Adipose tissue (tissue), 3 donors: ENCODE data around the gene MPPED1. TPM values are rescaled to one million over a fixed set of nuclear protein-coding genes. Genes with fewer than 3 reads are reported as not detected.

Experiments used
- H3K27ac ChIP-seq: one replicate; pipeline ENCODE4 v1.5.1; 2013; ENCODE audit warnings: low read depth, low read length
- WGBS, 3 donors: extraction: QIAGEN DNeasy Blood & Tissue Kit; methylation state at CpG; one replicate each; pipeline ENCODE4 v1.1.7; 2013; 5-methylcytosine and 5-hydroxymethylcytosine counted together
- polyA plus RNA-seq, 3 donors: library from polyadenylated mRNA; stranded (reverse); fragments of 200-250 nt; gene quantifications; one replicate each; pipeline ENCODE4 v1.2.3, GENCODE V29; 2013
- donor health status: healthy with polysubstance abuse.
- donor health status: Bipolar disorder and iron deficiency.
- donor health status: healthy.

Gene MPPED1
- polyA plus RNA-seq, 3 donors, result 0.16 TPM; not detected in 2

- H3K27ac ChIP-seq, result no peak overlapping the region
- WGBS, 3 donors, result 77 to 80% (median 77%) methylated on average over 12 of the region's 12 CpGs
Observed at GRCh38 chr22:43406186-43406790, 5.5 kb upstream of the MPPED1 start.

- 54 to 73% (median 68%) methylated on average over 4 of the region's 4 CpGs for WGBS, 3 donors
Observed at GRCh38 chr22:43407591-43407990, 4.2 kb upstream of the MPPED1 start.

GRCh38 chr22:43408009-43408408 lies 3.8 kb upstream of the MPPED1 start:
- H3K27ac ChIP-seq, result no peak overlapping the region
- WGBS, 3 donors, result 74 to 79% (median 78%) methylated on average over 2 of the region's 2 CpGs

More at GRCh38 chr22:43407591-43407990, 4.2 kb upstream of the MPPED1 start:
- no peak overlapping the region for H3K27ac ChIP-seq

- 80 to 86% (median 82%) methylated on average over 8 of the region's 8 CpGs for WGBS, 3 donors
- no peak overlapping the region for H3K27ac ChIP-seq
Observed at GRCh38 chr22:43409046-43409445, 2.8 kb upstream of the MPPED1 start.

- no peak overlapping the region for H3K27ac ChIP-seq
- 56 to 62% (median 57%) methylated on average over 4 of the region's 4 CpGs for WGBS, 3 donors
Observed at GRCh38 chr22:43409800-43410199, 2.0 kb upstream of the MPPED1 start.

GRCh38 chr22:43411040-43411868 lies 560 bp upstream of the MPPED1 start:
- no peak overlapping the region for H3K27ac ChIP-seq
- 11 to 18% (median 12%) methylated on average over 37 to 81 of the region's 83 CpGs for WGBS, 3 donors

- 44 to 62% (median 58%) methylated on average over 26 of the region's 26 CpGs for WGBS, 3 donors
- H3K27ac ChIP-seq, result no peak overlapping the region
Observed at GRCh38 chr22:43412808-43413795, 1.3 kb downstream of the MPPED1 start.

GRCh38 chr22:43413826-43414225 lies 2.0 kb downstream of the MPPED1 start:
- 78 to 81% (median 80%) methylated on average over 11 of the region's 11 CpGs for WGBS, 3 donors
- H3K27ac ChIP-seq, result no peak overlapping the region

GRCh38 chr22:43415681-43416080 lies 3.9 kb downstream of the MPPED1 start:
- 75 to 78% (median 78%) methylated on average over 7 of the region's 7 CpGs for WGBS, 3 donors
- no peak overlapping the region for H3K27ac ChIP-seq

GRCh38 chr22:43417555-43417954 lies 5.7 kb downstream of the MPPED1 start:
- WGBS, 3 donors, result 80 to 87% (median 82%) methylated on average over 11 of the region's 11 CpGs
- H3K27ac ChIP-seq, result no peak overlapping the region

- 74 to 82% (median 78%) methylated on average over 15 of the region's 15 CpGs for WGBS, 3 donors
- no peak overlapping the region for H3K27ac ChIP-seq
Observed at GRCh38 chr22:43418079-43418825, 6.4 kb downstream of the MPPED1 start.

- H3K27ac ChIP-seq, result no peak overlapping the region
- 68 to 79% (median 78%) methylated on average over 13 of the region's 13 CpGs for WGBS, 3 donors
Observed at GRCh38 chr22:43419371-43420080, 7.7 kb downstream of the MPPED1 start.

- H3K27ac ChIP-seq, result no peak overlapping the region
- WGBS, 3 donors, result 73 to 83% (median 76%) methylated on average over 36 of the region's 36 CpGs
Observed at GRCh38 chr22:43421046-43421665, 9.3 kb downstream of the MPPED1 start.

- H3K27ac ChIP-seq, result no peak overlapping the region
- WGBS, 3 donors, result 76 to 87% (median 84%) methylated on average over 13 of the region's 13 CpGs
Observed at GRCh38 chr22:43421914-43422615, 10.3 kb downstream of the MPPED1 start.

GRCh38 chr22:43423046-43423445 lies 11.2 kb downstream of the MPPED1 start:
- no peak overlapping the region for H3K27ac ChIP-seq
- WGBS, 3 donors, result 83 to 88% (median 83%) methylated on average over 11 of the region's 11 CpGs

GRCh38 chr22:43424201-43424600 lies 12.4 kb downstream of the MPPED1 start:
- 70 to 79% (median 77%) methylated on average over 7 of the region's 7 CpGs for WGBS, 3 donors
- H3K27ac ChIP-seq, result no peak overlapping the region
